Left renal pelvis (tissue), 4 donors: ENCODE data around the gene ERICH3. TPM values are rescaled to one million over a fixed set of nuclear protein-coding genes. Genes with fewer than 3 reads are reported as not detected.
"Not testable (repeated sequence)": the region's sequence is repeated elsewhere in the genome, so short reads cannot be mapped to it uniquely, and the experiment has no call there.

Experiments
- DNase-seq, 4 donors: peaks; one replicate each; pipeline ENCODE4 v3.0.0-alpha.2; 2013; ENCODE audit warnings: low read depth in 4 of 4, low spot score in 3 of 4
- polyA plus RNA-seq, 4 donors: library from polyadenylated mRNA; unstranded; fragments of 120-200 nt; gene quantifications; one replicate each; pipeline ENCODE4 v1.2.1, GENCODE V29; 2013; ENCODE audit not compliant: insufficient read length in 4 of 4

ERICH3 gene
- polyA plus RNA-seq, 4 donors, result 0.52 to 0.76 (median 0.65) TPM

DNA sequence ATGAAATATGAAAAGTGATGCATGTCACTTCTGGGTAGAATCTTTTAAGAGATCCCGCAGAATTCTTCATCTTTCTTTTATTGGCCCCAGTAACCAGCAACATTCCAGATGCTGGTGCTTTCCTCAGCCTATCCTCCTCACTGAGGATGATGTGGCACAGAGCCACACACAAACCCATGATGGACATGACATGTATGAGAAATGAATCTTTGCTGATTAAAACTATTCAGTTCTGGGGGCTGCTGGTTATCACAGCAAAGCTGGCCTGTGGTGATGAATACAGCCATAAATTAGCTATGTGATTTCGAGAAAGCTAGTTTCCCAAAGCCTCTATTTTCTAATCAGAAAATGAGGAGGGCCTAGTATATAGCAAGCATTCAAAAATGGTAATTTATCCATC lies 8.3 kb upstream of the ERICH3 start:
- no peak for DNase-seq

DNA sequence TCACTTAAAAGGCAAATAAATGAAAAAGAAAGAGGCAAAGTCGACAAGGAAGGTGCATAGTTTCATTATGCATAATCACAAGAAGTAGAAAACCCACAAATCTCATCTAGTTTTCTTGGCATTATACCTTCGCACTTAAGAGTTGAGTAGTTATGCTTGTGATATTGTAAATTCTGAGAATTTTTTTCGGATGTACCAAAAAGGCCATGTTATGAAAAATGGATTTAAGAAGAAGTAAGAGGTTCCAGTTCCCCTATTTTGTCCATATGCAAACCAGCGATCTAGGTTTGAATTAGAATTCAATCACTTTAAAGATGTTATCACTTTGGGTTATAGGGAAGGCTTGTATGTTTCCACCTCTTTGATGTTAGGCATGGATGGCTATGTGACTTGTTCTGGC lies 7.9 kb upstream of the ERICH3 start:
- no peak for DNase-seq

DNA sequence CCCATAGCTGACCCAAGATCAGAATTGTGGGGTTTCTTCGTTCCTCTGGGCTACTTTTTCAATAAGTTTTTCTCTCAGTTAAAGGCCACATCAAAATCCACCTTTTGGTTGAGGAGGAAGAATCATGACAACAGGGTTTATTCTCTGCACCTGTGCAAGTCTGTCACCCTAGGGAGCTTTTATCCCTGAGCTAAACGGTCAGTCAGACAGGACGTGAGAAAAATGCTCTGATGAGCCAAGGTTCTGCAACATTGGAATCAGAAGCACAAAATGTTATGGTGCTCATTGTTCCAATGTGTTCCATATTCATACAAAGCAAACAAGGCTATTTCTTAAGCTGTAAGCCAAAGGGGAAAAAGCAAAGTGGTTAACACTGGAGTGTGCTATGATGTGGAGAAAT lies 7.4 kb upstream of the ERICH3 start:
- no peak for DNase-seq

DNA sequence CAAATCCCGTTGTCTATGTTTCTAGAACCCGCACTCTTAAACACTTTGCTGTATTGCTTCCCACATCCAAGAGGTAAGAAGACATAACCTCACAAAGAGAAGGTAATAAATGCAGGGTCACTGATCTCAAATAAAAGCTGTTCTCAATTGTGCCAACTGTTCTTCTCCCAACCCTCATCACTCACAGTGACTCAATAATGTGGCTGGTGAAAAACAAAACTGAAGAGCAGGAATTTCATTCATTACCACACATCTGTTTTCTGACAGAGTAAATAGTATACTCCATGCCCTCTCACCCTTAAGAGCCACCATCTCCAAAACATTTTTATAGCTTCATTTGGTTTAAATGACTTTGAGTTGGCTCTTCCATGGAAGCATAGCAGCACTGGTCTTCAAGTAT lies 6.2 kb upstream of the ERICH3 start:
- no peak for DNase-seq

DNA sequence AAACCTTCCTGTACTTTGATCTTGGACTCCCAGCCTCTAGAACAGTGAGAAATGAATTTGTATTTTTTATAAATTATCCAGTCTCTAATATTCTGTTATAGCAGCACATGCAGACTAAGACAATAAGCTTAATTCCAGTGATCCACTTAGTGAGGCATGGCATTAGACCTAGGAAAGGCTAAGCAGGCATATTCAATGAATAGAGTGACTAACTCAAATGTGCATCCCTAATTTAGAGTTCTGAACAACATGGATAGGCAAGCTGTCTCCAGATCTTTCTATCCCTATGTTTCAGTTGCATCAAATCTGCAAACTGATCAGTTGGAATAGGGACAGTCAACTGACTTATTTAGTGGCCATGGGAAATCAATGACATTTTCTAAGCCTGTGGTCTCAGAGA lies 4.3 kb upstream of the ERICH3 start:
- no peak for DNase-seq

DNA sequence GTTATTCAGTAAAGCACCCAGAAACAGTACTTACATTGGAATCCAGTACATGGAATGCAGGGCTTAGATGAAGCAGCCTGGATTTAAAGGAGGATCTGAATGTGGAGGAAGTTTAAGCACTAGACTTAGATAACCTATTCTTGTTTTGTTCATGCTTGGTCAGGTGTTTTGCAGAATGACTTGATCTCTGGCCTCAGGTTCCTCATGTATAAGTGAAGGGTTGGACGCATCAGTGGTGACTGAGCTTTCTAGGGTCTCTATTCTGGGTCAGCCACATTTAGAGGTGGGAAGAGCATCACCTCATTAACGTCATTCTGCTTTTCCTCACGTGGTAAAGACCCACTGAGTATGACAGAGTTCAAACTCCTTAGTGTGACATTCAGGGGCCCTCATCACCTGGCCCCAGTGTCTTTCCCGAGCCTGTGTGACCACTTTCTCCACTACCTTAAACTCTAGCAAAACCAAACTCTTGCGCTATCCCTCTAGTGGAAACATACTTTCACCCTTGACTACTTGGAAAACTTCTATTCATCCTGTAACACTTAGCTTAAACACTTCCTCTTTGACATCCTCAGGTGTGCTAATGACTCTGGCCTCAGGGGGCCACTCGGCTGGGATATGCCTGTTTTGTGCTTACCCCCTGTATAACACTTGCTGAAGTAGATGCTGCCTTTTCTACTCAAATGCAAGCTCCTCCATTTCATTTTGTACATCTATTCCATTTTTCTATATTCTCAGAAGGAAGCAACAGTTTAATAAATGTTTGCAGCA lies 871 bp upstream of the ERICH3 start:
- no peak for DNase-seq

DNA sequence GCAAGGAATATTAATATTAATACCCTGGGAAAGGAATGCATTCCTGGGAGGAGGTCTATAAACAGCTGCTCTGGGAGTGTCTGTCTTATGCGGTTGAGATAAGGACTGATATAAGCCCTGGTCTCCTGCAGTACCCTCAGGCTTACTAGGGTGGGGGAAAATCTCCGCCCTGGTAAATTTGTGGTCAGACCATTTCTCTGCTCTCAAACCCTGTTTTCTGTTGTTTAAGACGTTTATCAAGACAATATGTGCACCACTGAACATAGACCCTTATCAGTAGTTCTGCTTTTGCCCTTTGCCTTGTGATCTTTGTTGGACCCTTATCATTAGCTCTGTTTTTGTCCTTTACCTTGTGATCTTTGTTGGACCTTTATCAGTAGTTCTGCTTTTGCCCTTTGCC lies 2.7 kb downstream of the ERICH3 start:
- not testable (repeated sequence) for DNase-seq

DNA sequence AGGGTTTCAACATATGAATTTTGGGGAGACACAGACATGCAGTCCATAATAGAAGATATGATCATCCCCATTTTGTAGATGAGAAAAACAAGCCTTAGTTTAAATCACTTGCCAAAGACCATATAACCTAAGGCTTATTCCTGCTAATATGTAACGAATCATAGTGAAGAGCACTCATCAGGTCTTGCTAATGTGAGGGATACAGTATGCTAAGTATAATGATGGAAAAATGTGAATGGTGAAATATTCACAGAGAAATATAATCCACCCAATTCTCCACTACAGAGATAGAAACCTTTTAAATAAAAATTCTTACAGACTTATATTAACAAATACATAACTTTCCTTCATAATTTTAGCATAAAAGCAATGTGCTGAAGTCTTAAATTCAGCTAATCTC lies 18.9 kb downstream of the ERICH3 start:
- no peak for DNase-seq

DNA sequence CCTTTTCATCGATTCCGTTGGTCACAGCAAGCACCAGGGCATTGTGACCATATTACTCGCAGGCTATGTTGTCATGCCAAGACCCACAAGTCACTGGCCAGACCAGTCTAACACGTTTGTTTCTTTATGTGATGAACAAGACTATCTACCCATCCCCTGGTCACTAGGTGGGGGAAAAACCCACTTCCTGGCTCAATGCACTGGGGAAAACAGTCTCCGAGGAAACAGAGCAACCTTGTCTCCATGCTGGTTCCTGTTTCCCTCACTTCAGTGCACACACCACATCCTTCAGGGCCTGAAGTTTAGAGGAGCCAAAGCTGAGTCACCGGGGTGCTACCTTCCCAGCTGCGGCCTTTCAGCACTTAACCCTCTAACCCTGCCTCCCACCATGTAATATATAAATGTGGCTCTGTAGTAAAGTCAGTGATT lies 20.9 kb downstream of the ERICH3 start:
- DNase-seq, result peak in 3 of 4 donors; percentile 50 to 65 (median 58)

DNA sequence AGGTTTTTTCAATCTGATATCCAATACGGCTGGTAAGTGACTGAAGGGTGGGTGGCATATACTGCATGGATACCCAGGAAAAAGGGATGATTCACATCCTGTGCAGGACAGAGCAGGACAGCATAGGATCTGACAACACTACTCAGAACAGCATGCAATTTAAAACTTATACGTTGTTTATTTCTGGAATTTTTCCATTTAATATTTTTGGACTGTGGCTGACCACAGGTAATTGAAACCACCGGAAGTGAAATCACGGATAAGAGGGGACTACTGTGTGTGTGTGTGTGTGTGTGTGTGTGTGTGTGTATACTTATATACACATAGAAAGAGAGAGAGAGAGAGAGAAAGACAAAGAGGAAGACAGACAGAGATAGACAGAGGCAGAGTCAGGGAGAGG lies 23.0 kb downstream of the ERICH3 start:
- no peak for DNase-seq

DNA sequence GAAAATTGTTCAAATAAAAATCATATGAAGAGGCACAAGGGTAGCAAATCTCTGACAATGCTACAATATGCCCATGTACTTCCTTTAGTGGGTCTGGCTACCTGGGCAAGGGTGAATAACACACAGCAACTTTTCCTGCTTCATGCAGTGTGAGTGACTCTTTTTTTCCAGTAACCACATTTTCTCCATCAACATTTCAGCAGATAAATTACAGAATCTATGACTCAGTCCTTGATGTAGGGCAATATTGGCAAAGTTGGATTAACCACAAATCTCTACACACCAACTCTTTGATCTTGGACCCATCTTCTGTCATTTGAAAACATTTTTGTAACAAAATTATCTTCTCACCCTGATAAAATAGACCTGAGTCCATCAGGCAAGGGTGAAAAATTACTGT lies 31.7 kb downstream of the ERICH3 start:
- DNase-seq, result no peak

DNA sequence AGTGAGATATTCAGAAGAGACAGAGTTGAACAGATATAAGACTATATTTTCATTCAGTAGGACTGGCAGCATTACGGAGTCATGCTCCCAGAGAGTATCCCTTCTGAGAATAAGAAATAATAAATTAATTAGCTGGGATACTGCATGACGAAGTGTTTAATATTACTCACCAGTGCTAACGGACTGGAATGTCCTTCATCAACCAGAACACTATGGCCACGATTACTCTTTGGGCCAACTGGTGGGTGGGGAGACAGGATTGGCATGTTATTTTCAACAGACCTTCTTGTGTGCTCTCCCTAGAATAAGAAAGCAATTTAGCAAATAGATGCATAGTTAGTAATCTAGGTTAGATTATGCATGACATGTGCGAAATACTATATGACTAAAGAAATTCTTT lies 32.4 kb downstream of the ERICH3 start:
- no peak for DNase-seq

DNA sequence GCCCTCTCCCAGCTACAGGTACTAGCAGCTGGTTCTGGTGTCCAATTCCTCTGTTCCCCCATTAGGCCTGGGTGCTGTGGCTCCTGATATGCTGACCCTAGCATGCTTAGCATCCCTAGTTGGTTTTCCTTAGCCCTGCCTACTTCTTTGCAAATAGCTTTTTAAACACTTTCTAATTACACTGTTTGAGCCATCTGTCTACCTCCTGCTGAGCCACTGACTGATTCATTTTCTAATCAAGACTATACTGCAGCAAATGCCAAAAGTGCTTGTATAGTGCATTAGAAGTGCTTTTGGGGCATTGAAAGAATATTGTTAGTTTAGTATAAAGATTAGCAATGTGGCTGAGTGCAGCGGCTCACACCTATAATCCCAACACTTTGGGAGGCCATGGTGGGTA lies 36.3 kb downstream of the ERICH3 start:
- no peak for DNase-seq

DNA sequence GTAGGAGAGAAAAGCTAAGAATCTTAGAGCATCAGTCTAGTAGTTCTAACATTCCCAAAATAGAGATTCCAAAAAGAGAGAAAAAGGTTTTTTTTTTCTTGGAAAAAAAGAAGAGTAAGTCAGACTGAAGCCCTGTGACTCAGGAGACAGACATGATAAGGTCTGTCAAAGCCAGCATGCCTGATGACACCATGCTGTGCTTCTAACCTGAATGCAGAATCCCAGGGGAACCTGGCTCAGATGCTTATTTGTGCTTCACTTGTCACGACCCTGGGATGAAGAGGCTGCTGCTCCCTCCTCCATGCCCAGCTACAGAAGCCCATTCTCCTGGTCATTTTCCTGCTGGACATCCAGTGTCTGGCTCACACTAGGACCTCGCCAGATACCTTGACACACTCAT lies 44.3 kb downstream of the ERICH3 start:
- DNase-seq, result no peak

DNA sequence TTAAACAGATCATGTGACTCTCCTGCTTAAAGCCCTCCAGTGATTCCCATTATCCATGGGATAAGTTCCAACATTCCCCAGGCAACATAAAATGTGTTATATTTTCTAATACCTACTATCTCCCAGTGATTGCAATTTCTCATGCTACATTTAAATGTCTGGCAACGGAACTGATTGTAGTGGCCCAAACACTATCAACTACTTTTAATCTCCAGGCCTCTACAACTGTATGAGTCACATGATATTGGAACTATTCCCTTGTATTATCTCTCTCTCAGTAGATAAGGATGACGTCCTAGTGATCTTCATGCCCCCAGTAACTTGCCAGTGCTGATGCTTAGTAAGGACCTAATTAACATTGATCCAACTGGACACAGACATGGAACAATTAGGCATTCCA lies 49.9 kb downstream of the ERICH3 start:
- no peak for DNase-seq

DNA sequence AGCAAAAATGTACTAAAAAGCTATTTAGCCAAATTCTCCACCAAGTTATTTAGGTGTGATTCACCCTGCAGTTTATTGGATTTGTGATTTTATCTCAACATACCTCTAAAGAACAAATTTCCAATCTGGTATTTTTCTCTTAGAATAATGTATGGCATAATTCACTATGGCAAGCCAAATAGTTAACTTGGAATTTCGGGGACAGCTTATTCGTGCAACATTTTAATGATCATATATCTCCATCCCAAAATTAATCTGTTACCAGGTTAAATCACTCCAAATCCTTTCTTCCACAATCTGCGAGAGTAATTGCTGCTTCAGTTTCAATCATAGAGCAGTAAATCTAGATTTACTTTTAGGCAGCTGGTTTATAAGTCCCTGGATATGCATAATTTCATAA lies 53.4 kb downstream of the ERICH3 start:
- no peak for DNase-seq

DNA sequence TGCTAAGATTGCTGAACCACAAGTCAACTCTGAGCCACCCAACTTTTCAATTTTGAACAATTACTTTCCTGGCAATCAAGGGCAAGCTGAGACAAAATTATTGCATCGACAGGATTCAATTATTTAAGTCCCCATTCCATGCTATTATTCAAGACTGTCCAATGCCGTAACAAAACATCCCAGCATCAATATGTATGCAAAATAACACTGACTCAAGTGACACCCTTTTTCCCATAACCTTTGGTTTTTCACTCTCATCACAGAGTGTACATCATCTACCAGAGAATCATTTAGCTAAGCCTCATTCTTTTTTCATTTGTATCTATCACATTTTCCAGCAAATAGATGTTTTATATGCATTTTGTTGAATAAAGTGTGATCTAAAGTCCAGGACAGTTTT lies 54.6 kb downstream of the ERICH3 start:
- no peak for DNase-seq

DNA sequence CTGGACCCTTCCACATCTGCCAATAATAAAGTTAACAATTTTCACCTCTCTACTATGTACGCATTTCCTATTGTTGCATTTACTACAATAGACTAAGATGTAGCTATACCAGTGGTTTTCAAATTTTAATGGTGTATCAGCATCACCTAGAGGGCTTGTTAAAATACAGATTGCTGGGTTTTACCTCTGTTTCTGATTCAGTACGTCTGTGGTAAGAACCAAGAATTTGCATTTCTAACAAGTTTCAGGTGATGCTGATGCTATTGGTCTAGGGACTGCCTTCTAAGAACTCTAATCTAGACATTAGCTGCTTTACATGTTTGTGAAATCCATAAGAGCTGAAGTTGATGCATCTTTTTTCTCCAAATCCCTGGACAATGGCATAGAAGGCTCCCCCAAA lies 59.7 kb downstream of the ERICH3 start:
- no peak for DNase-seq

DNA sequence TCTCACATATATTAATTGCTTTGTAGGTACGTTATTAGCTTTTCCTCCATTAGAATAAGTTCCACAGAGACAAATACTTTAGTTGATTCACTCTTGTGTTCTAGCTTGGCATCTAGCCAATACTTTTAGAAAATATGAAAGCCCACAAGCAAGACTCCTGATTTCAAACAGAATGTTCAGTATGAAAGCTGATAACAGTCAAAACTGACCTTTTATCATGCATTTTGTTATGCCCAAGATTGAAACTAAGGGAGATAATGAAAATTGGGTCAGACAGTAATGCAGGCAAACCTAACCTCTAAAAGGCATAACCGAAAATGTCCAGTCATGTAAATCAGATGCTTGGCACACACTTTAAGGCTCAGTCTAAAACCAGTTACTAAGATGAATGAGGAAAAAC lies 61.7 kb downstream of the ERICH3 start:
- no peak for DNase-seq

DNA sequence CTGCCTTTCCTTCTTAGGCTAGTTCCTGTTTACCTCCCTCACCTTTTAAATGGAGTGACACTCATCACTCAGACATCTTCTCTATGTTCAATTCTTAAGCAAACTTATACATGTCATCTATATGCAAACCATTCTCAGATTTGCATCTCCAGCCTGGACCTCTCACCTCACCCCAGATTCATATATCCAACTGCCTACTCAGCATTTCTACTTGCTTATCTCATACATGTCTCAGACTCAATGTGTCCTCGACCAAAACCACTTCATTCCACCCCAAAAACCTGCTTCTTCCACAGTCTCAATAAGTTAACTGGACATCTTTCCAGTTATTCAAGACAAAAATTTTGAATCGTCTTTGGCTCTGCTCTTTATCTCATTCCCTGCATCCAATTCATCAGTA lies 62.6 kb downstream of the ERICH3 start:
- no peak for DNase-seq

DNA sequence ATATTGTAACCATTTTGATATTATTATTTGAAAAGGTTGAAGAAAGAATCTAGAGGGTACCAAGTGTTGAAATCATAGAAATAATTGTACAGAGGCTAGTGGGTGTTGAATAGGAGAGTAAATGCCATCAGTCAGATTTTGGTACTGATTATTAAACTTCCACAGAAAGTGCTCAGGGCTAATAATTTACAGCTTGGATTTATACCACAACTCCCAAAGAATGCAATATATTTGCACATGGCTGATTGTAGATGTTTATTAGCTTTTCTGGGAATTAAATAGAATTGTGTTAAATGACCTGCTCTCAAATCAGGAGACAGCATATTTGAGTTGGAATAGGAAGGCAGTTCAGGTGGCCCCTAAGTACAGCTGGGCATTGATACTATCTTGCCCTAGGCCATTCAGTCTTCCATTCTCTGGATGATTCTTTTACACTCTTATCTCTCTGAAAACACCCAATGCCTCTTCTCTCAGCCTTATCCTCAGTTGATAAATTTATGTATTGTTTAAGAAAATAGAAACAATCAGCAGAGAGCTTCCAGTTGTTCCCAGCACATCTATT lies 63.7 kb downstream of the ERICH3 start:
- DNase-seq, result no peak

DNA sequence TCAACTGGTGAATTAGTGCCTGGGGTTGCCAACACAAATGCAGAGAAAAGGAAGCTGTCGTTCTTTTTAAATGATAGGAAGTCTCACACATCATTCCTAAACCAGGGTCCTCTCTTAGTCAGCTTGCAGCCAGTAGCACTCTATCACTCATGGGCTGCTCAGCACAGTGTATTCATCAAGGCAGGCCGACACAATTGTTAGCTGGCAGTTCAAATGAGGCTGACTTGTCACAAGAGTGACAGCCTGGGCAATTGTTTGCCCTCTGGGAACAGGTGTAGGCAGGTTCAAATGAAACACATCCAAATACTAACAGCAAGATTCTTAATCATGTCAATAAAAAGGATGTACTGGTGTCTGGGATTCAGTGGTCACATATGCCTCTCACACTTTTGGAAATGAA lies 76.9 kb downstream of the ERICH3 start:
- DNase-seq, result no peak
